ENCODE measurements around the gene GP9. TPM values are rescaled to one million over a fixed set of nuclear protein-coding genes. Genes with fewer than 3 reads are reported as not detected.
"Not testable (repeated sequence)": the region's sequence is repeated elsewhere in the genome, so short reads cannot be mapped to it uniquely, and the experiment has no call there.

GP9 gene
- total and polyA plus RNA-seq, 8 donors = 1.1 to 2.7 (median 2.1) TPM; not detected in 1

GRCh38 chr3:129084501-129084900, 23.9 kb downstream of the GP9 start:
- Histone ChIP-seq H3K4me1 (peaks cover 6 to 10% of the 10 kb centered on the region in 2 donors), H3K36me3 (no peaks in the 10 kb centered on the region), H3K27me3 (no peaks in the 10 kb centered on the region), H3K4me3 (no peak overlapping the region), H3K9me3 (no peaks in the 10 kb centered on the region), H3K27ac (no peak overlapping the region)
- no peak for TF ChIP-seq CTCF (IDR thresholded peaks at IDR 0.05)
- DNase-seq (no peak), ATAC-seq (no peak)
- intact Hi-C loops (cut with DNase I) = no loop called here

- intact Hi-C loops (cut with DNase I) = no loop called here
- H3K9me3 ChIP-seq = no peaks in the 10 kb centered on the region
- H3K4me1 ChIP-seq = peaks cover 6 to 10% of the 10 kb centered on the region in 2 donors
- no peak for DNase-seq
- H3K36me3 ChIP-seq = no peaks in the 10 kb centered on the region
- no peak overlapping the region for H3K4me3 ChIP-seq
- no peaks in the 10 kb centered on the region for H3K27me3 ChIP-seq
- ATAC-seq = no peak
- TF ChIP-seq CTCF (IDR thresholded peaks at IDR 0.05) = no peak
- no peak overlapping the region for H3K27ac ChIP-seq
These were observed 24.7 kb downstream of the GP9 start for GRCh38 chr3:129085165-129085715.

- Histone ChIP-seq H3K9me3 (no peaks in the 10 kb centered on the region), H3K4me1 (peaks cover 6 to 10% of the 10 kb centered on the region in 2 donors), H3K27ac (no peak overlapping the region), H3K27me3 (no peaks in the 10 kb centered on the region), H3K36me3 (no peaks in the 10 kb centered on the region), H3K4me3 (no peak overlapping the region)
- intact Hi-C loops (cut with DNase I) = no loop called here
- ATAC-seq (no peak), DNase-seq (no peak)
- no peak for TF ChIP-seq CTCF (IDR thresholded peaks at IDR 0.05)
These were observed 25.2 kb downstream of the GP9 start for GRCh38 chr3:129085818-129086217.

GRCh38 chr3:129087138-129087702, 26.6 kb downstream of the GP9 start:
- intact Hi-C loops (cut with DNase I) = no loop called here
- DNase-seq = peak in 3 of 4 donors; percentile 24 to 61 (median 51)
- H3K4me1 ChIP-seq = peaks cover 6% of the 10 kb centered on the region in 2 donors
- no peak overlapping the region for H3K4me3 ChIP-seq
- no peaks in the 10 kb centered on the region for H3K9me3 ChIP-seq
- peak; percentile 58 for ATAC-seq
- no peak for TF ChIP-seq CTCF (IDR thresholded peaks at IDR 0.05)
- H3K36me3 ChIP-seq = peaks cover 0 to 14% of the 10 kb centered on the region in 2 donors
- peak overlapping the region; percentile 74 to 83 for H3K27ac ChIP-seq
- no peaks in the 10 kb centered on the region for H3K27me3 ChIP-seq

- intact Hi-C loops (cut with DNase I); H3K4me3 ChIP-seq; H3K27ac ChIP-seq; H3K9me3 ChIP-seq; H3K4me1 ChIP-seq; H3K27me3 ChIP-seq: not testable (repeated sequence)
- DNase-seq (peak in 2 of 4 donors; percentile 50 to 54), ATAC-seq (peak; percentile 93)
- peaks cover 0 to 21% of the 10 kb centered on the region in 2 donors for H3K36me3 ChIP-seq
These were observed 27.3 kb downstream of the GP9 start for GRCh38 chr3:129087904-129088303.

- DNase-seq; H3K4me3 ChIP-seq; H3K4me1 ChIP-seq; H3K27ac ChIP-seq; intact Hi-C loops (cut with DNase I); H3K9me3 ChIP-seq; H3K27me3 ChIP-seq: not testable (repeated sequence)
- H3K36me3 ChIP-seq = peaks cover 0 to 25% of the 10 kb centered on the region in 2 donors
- peak; percentile 19 for ATAC-seq
These were observed 27.7 kb downstream of the GP9 start for GRCh38 chr3:129088312-129088711.

Data from left lung (tissue), 10 donors.